HepG2 (cell line): ENCODE data around the gene ZNF341. TPM values are rescaled to one million over a fixed set of nuclear protein-coding genes. Genes with fewer than 3 reads are reported as not detected.

Experiments
- CCDC6 ChIP-seq: sonication (generic); formaldehyde crosslinking; IDR thresholded peaks from 2 replicates; pipeline ENCODE4 v1.8.1; 2022; ENCODE audit warnings: mild to moderate bottlenecking, missing genetic modification reagents, moderate library complexity
- ESRRA ChIP-seq: sonication (generic); formaldehyde crosslinking; IDR thresholded peaks from 2 replicates; pipeline ENCODE4 v1.5.1; 2020; ENCODE audit warnings: mild to moderate bottlenecking, low read depth, missing genetic modification reagents
- FOXM1 ChIP-seq: sonication (generic); formaldehyde crosslinking; IDR thresholded peaks from 2 replicates; pipeline ENCODE4 v1.5.0; 2020; ENCODE audit warnings: missing genetic modification reagents
- HNF4A ChIP-seq: sonication (generic); formaldehyde crosslinking; IDR thresholded peaks from 2 replicates; pipeline ENCODE4 v1.4.0; 2020; ENCODE audit warnings: missing genetic modification reagents
- IRF2 ChIP-seq: IDR thresholded peaks from 2 replicates; pipeline ENCODE4 v1.6.1; 2018; ENCODE audit warnings: missing genetic modification reagents, missing compliant biosample characterization
- JDP2 ChIP-seq: sonication (generic); formaldehyde crosslinking; IDR thresholded peaks from 2 replicates; pipeline ENCODE4 v1.8.1; 2022; ENCODE audit warnings: missing genetic modification reagents, borderline replicate concordance
- JUND ChIP-seq: sonication (generic); formaldehyde crosslinking; IDR thresholded peaks from 2 replicates; pipeline ENCODE4 v1.8.0; 2022; ENCODE audit warnings: mild to moderate bottlenecking, missing genetic modification reagents
- KLF6 ChIP-seq: IDR thresholded peaks from 2 replicates; pipeline ENCODE4 v1.8.0; 2016; ENCODE audit warnings: missing biosample characterization, missing genetic modification reagents
- MAFF ChIP-seq: IDR thresholded peaks from 2 replicates; pipeline ENCODE4 v1.6.1; 2011; ENCODE audit warnings: low read depth, low read length, improper control_type of control experiment
- MATR3 ChIP-seq: sonication (generic); formaldehyde crosslinking; IDR thresholded peaks from 2 replicates; pipeline ENCODE4 v1.4.0; 2020; ENCODE audit warnings: missing genetic modification reagents
- MIXL1 ChIP-seq: IDR thresholded peaks from 2 replicates; pipeline ENCODE4 v1.6.1; 2016
- NCOA1 ChIP-seq: sonication (generic); formaldehyde crosslinking; IDR thresholded peaks from 2 replicates; pipeline ENCODE4 v1.9.0; 2021; ENCODE audit warnings: missing genetic modification reagents
- NFATC3 ChIP-seq: sonication (generic); formaldehyde crosslinking; IDR thresholded peaks from 2 replicates; pipeline ENCODE4 v1.5.1; 2020; ENCODE audit warnings: mild to moderate bottlenecking, missing genetic modification reagents
- PCBP1 ChIP-seq: fragments of 200-400 bp; formaldehyde crosslinking; IDR thresholded peaks from 2 replicates; pipeline ENCODE4 v1.6.1; 2017; ENCODE audit warnings: mild to moderate bottlenecking, low read depth, low read length, borderline replicate concordance
- RFX5 ChIP-seq: IDR thresholded peaks from 2 replicates; pipeline ENCODE4 v1.6.1; 2011; ENCODE audit warnings: low read depth, low read length, improper control_type of control experiment
- SMARCC2 ChIP-seq: fragments of 450-650 bp; IDR thresholded peaks from 2 replicates; pipeline ENCODE4 v1.6.1; 2017; ENCODE audit warnings: antibody characterized with exemption, mild to moderate bottlenecking
- TAF1 ChIP-seq: sonication (generic); formaldehyde crosslinking; IDR thresholded peaks from 2 replicates; pipeline ENCODE4 v1.4.0; 2020; ENCODE audit warnings: missing genetic modification reagents
- THAP11 ChIP-seq: IDR thresholded peaks from 2 replicates; pipeline ENCODE4 v1.6.1; 2016; ENCODE audit warnings: missing biosample characterization, missing genetic modification reagents
- ZNF251 ChIP-seq: sonication (generic); formaldehyde crosslinking; IDR thresholded peaks from 2 replicates; pipeline ENCODE4 v1.9.0; 2021; ENCODE audit warnings: mild to moderate bottlenecking, missing genetic modification reagents
- ZNF460 ChIP-seq: sonication (generic); formaldehyde crosslinking; IDR thresholded peaks from 2 replicates; pipeline ENCODE4 v1.5.1; 2020; ENCODE audit warnings: missing genetic modification reagents, mild to moderate bottlenecking, borderline replicate concordance
- ZNF674 ChIP-seq: sonication (generic); formaldehyde crosslinking; IDR thresholded peaks from 2 replicates; pipeline ENCODE4 v1.5.0; 2020; ENCODE audit warnings: low read depth, mild to moderate bottlenecking, missing genetic modification reagents
- ZNF720 ChIP-seq: sonication (generic); formaldehyde crosslinking; IDR thresholded peaks from 2 replicates; pipeline ENCODE4 v1.4.0; 2020; ENCODE audit warnings: missing genetic modification reagents
- ZNF841 ChIP-seq: sonication (generic); formaldehyde crosslinking; IDR thresholded peaks from 2 replicates; pipeline ENCODE4 v1.8.1; 2023; ENCODE audit warnings: missing genetic modification reagents, borderline replicate concordance
- ZSCAN20 ChIP-seq: sonication (generic); formaldehyde crosslinking; IDR thresholded peaks from 2 replicates; pipeline ENCODE4 v1.4.0; 2020; ENCODE audit warnings: missing genetic modification reagents, mild to moderate bottlenecking, borderline replicate concordance
- polyA plus RNA-seq, 8 experiments: library from polyadenylated mRNA; depleted of rRNA in 3 of 8; stranded (reverse) in 7 of 8; unstranded in 1 of 8; fragments of >200 nt; fragmentation: Illumina TruSeq in 4 of 8; extraction: Trizol in 4 of 8; gene quantifications; 2 replicates each; pipeline versions ENCODE4 v1.2.1 to v1.2.3, GENCODE V29; 2011 to 2016; ENCODE audit warnings: low read depth in 4 of 8, missing spikeins in 1 of 8, mixed read lengths in 1 of 8; ENCODE audit not compliant: insufficient read depth in 1 of 8
- total RNA-seq, 5 experiments: library from RNA; depleted of rRNA; stranded (reverse); fragments of >200 nt; fragmentation: Illumina TruSeq; extraction: Trizol; gene quantifications; 2 replicates each; pipeline ENCODE4 v1.2.3, GENCODE V29; 2016; ENCODE audit warnings: low read depth in 1 of 5
- TF ChIP-seq, protein P1 (sequence below): sonication (generic); formaldehyde crosslinking; IDR thresholded peaks from 2 replicates; pipeline ENCODE4 v1.8.1; 2023; ENCODE audit warnings: mild to moderate bottlenecking, moderate library complexity, missing genetic modification reagents
- TF ChIP-seq, protein P2 (sequence below): fragments of 450-650 bp; IDR thresholded peaks from 2 replicates; pipeline ENCODE4 v1.6.1; 2017; ENCODE audit warnings: mild to moderate bottlenecking
- TF ChIP-seq, protein P3 (sequence below): sonication (generic); formaldehyde crosslinking; IDR thresholded peaks from 2 replicates; pipeline ENCODE4 v1.8.0; 2022; ENCODE audit warnings: mild to moderate bottlenecking, missing genetic modification reagents, borderline replicate concordance
- TF ChIP-seq, protein P4 (sequence below): sonication (generic); formaldehyde crosslinking; IDR thresholded peaks from 2 replicates; pipeline ENCODE4 v1.5.1; 2020; ENCODE audit warnings: missing genetic modification reagents, mild to moderate bottlenecking, borderline replicate concordance

The ZNF341 gene
- total and polyA plus RNA-seq, 2 of the 13 experiments (the other 11 are each of a cell fraction or from before 2014, with no cell fraction given): 1.1 to 2.2 TPM

DNA sequence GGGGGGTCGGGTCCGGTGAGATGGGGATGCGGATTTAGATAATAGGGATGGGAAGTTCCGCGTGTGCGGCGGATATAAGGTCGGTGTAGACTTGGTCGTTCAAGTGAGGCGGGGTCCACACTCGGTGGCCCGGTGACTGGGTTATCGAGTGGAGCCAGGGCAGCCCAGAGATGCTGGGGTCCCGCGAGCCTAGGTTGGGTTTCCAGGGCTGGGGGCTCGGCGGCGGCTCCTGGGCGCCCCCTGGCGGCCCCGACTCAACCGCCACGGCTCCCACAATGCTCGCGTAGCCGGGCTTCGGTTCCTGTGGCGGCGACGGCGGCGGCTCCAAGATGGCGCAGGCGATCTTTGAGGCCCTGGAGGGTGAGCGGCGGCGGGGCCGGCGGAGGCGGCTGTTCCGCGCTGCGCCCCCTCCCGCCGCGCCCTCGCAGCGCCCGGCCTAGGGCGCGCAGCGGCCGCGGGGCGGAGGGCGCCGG is at the start of gene ZNF341 (continued):
- TF ChIP-seq JDP2 (CRISPR knock-in tag) (no peak), CCDC6 (CRISPR knock-in tag) (no peak), RFX5 (no peak), IRF2 (CRISPR knock-in tag) (no peak; the same call in 1 of the 2 replicates), ZSCAN20 (CRISPR knock-in tag) (no peak; the same call in 1 of the 2 replicates), PCBP1 (no peak; the same call in 1 of the 2 replicates), MIXL1 (CRISPR knock-in tag) (no peak), THAP11 (no peak; the same call in 1 of the 2 replicates), SMARCC2 (no peak), ZNF841 (CRISPR knock-in tag) (no peak), JUND (CRISPR knock-in tag) (0 out of 2 replicates have a peak, but pooled peaks have one; percentile 1), NCOA1 (CRISPR knock-in tag) (no peak), TAF1 (peak; percentile 50; the same call in 1 of the 2 replicates), ZNF674 (CRISPR knock-in tag) (no peak), ZNF251 (CRISPR knock-in tag) (no peak), ESRRA (CRISPR knock-in tag) (peak; percentile 8; the same call in 1 of the 2 replicates), HNF4A (no peak; the same call in 1 of the 2 replicates), ZNF460 (CRISPR knock-in tag) (no peak; the same call in 1 of the 2 replicates), KLF6 (no peak; the same call in 1 of the 2 replicates), MATR3 (no peak), NFATC3 (CRISPR knock-in tag) (peak; percentile 90), FOXM1 (CRISPR knock-in tag) (no peak), ZNF720 (CRISPR knock-in tag) (no peak), MAFF (no peak)
- TF ChIP-seq, protein P1, sequence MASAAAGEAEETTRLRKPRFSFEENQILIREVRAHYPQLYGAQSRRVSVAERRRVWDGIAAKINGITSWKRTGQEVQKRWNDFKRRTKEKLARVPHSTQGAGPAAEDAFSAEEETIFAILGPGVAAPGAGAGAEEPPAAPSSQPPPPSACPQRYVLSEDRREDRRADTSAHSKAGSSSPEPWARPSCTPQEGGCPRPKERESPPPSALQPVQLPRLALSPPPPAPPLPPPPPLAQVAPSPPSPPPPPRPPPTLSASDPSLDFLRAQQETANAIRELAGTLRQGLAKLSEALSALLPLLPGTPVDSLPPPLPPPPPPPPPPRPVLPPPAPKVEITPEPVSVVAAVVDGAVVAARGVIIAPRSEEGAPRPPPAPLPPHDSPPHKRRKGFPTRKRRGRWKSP (CRISPR knock-in tag): peak; percentile 76; the same call in 1 of the 2 replicates
- TF ChIP-seq, protein P2, sequence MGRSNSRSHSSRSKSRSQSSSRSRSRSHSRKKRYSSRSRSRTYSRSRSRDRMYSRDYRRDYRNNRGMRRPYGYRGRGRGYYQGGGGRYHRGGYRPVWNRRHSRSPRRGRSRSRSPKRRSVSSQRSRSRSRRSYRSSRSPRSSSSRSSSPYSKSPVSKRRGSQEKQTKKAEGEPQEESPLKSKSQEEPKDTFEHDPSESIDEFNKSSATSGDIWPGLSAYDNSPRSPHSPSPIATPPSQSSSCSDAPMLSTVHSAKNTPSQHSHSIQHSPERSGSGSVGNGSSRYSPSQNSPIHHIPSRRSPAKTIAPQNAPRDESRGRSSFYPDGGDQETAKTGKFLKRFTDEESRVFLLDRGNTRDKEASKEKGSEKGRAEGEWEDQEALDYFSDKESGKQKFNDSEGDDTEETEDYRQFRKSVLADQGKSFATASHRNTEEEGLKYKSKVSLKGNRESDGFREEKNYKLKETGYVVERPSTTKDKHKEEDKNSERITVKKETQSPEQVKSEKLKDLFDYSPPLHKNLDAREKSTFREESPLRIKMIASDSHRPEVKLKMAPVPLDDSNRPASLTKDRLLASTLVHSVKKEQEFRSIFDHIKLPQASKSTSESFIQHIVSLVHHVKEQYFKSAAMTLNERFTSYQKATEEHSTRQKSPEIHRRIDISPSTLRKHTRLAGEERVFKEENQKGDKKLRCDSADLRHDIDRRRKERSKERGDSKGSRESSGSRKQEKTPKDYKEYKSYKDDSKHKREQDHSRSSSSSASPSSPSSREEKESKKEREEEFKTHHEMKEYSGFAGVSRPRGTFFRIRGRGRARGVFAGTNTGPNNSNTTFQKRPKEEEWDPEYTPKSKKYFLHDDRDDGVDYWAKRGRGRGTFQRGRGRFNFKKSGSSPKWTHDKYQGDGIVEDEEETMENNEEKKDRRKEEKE: no peak
- TF ChIP-seq, protein P3, sequence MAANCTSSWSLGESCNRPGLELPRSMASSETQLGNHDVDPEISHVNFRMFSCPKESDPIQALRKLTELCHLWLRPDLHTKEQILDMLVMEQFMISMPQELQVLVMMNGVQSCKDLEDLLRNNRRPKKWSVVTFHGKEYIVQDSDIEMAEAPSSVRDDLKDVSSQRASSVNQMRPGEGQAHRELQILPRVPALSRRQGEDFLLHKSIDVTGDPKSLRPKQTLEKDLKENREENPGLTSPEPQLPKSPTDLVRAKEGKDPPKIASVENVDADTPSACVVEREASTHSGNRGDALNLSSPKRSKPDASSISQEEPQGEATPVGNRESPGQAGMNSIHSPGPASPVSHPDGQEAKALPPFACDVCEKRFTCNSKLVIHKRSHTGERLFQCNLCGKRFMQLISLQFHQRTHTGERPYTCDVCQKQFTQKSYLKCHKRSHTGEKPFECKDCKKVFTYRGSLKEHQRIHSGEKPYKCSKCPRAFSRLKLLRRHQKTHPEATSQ (CRISPR knock-in tag): no peak
- TF ChIP-seq, protein P4, sequence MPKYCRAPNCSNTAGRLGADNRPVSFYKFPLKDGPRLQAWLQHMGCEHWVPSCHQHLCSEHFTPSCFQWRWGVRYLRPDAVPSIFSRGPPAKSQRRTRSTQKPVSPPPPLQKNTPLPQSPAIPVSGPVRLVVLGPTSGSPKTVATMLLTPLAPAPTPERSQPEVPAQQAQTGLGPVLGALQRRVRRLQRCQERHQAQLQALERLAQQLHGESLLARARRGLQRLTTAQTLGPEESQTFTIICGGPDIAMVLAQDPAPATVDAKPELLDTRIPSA: 0 out of 2 replicates have a peak, but pooled peaks have one; percentile 86
